Measurements from ENCODE around the gene CAMKMT.

Gene CAMKMT

GRCh38 chr2:44672431-44672830 lies 310.7 kb downstream of the CAMKMT start:
- TF ChIP-seq CTCF (IDR thresholded peaks at IDR 0.05; ENCODE audit: control insufficient read depth, extremely low read depth, insufficient read depth) = no peak

GRCh38 chr2:44674473-44675284 lies 312.9 kb downstream of the CAMKMT start:
- no peak for DNase-seq (ENCODE audit: low read depth)
- no peak overlapping the region for H3K4me3 ChIP-seq (ENCODE audit: low read depth, low read length)
- TF ChIP-seq CTCF (IDR thresholded peaks at IDR 0.05; ENCODE audit: control insufficient read depth, extremely low read depth, insufficient read depth) = no peak

More at GRCh38 chr2:44672431-44672830, 310.7 kb downstream of the CAMKMT start:
- no peak overlapping the region for H3K4me3 ChIP-seq (ENCODE audit: low read depth, low read length)
- no peak for DNase-seq (ENCODE audit: low read depth)

- no peak overlapping the region for H3K4me3 ChIP-seq (ENCODE audit: low read depth, low read length)
- TF ChIP-seq CTCF (IDR thresholded peaks at IDR 0.05; ENCODE audit: control insufficient read depth, extremely low read depth, insufficient read depth) = no peak
- no peak for DNase-seq (ENCODE audit: low read depth)
Measured at GRCh38 chr2:44676379-44676778, 314.6 kb downstream of the CAMKMT start.

- TF ChIP-seq CTCF (IDR thresholded peaks at IDR 0.05; ENCODE audit: control insufficient read depth, extremely low read depth, insufficient read depth) = no peak
- H3K4me3 ChIP-seq (ENCODE audit: low read depth, low read length) = no peak overlapping the region
- DNase-seq (ENCODE audit: low read depth) = no peak
Measured at GRCh38 chr2:44679584-44679983, 317.8 kb downstream of the CAMKMT start.

GRCh38 chr2:44679990-44680389 lies 318.2 kb downstream of the CAMKMT start:
- no peak for TF ChIP-seq CTCF (IDR thresholded peaks at IDR 0.05; ENCODE audit: control insufficient read depth, extremely low read depth, insufficient read depth)
- no peak overlapping the region for H3K4me3 ChIP-seq (ENCODE audit: low read depth, low read length)
- DNase-seq (ENCODE audit: low read depth) = no peak

- no peak for DNase-seq (ENCODE audit: low read depth)
Measured at GRCh38 chr2:44680424-44680971, 318.8 kb downstream of the CAMKMT start.

More at GRCh38 chr2:44680424-44680971, 318.8 kb downstream of the CAMKMT start:
- no peak for TF ChIP-seq CTCF (IDR thresholded peaks at IDR 0.05; ENCODE audit: control insufficient read depth, extremely low read depth, insufficient read depth)
- no peak overlapping the region for H3K4me3 ChIP-seq (ENCODE audit: low read depth, low read length)

Measured in LNCaP clone FGC (cell line).